Measurements from ENCODE around the gene GALP.
"Not testable (repeated sequence)": the region's sequence is repeated elsewhere in the genome, so short reads cannot be mapped to it uniquely, and the experiment has no call there.

Gene GALP

GRCh38 chr19:56193981-56194640 is 18.3 kb downstream of the GALP start:
- no peak for FAIRE-seq

GRCh38 chr19:56197646-56198045 is 21.8 kb downstream of the GALP start, which contains the start of gene ZSCAN5B:
Gene ZSCAN5B, minus strand, starts transcription at chr19:56197783. Its CDS starts 4,731 bp downstream, at chr19:56193052.
- FAIRE-seq, result not testable (repeated sequence)

DNA sequence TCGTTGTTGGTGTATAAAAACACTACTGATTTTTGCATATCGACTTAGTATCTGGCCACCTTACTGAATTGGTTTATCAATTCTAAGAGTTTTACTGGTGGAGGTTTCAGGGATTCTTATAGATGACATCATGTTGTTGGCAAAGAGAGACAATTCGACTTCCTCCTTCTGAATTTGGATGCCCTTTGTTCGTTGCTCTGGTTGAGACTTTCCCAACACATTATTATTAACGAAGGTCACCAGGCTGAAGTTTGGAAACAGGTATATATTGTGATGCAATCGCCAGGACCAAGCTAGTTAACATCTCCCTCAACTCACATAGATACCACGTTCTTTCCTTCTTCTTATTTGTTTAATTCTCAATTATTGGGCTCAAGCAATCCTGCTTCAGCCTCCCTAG is 23.9 kb downstream of the GALP start:
- FAIRE-seq, result no peak

- no peak for FAIRE-seq
Observed at GRCh38 chr19:56201973-56202372, 26.2 kb downstream of the GALP start, which contains the start of gene ZSCAN5C. Gene ZSCAN5C, plus strand, starts transcription at chr19:56202273. Its CDS starts 3,641 bp downstream, at chr19:56205914.

DNA sequence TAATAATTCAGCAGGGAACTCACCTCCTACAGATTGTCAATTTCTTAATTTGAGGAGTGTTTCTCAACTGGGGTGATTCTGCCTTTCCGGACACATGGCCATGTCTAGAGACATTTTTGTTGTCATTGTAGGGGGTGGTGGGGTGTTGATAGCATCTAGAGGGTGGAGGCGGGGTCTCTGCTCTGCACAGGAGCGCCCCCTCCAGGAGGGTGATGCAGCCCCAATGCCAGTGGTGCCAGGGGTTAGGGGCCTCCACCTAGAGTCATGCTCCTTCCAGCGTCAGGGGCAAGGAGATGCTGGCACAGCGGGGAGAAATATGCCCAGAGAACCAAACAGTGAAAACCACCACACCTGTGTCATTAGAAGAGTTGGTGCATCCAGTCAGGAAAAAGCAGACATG is 31.8 kb downstream of the GALP start:
- not testable (repeated sequence) for FAIRE-seq

GRCh38 chr19:56209091-56209490 is 33.3 kb downstream of the GALP start:
- FAIRE-seq, result no peak

- not testable (repeated sequence) for FAIRE-seq
Observed at GRCh38 chr19:56210036-56210435, 34.2 kb downstream of the GALP start.

DNA sequence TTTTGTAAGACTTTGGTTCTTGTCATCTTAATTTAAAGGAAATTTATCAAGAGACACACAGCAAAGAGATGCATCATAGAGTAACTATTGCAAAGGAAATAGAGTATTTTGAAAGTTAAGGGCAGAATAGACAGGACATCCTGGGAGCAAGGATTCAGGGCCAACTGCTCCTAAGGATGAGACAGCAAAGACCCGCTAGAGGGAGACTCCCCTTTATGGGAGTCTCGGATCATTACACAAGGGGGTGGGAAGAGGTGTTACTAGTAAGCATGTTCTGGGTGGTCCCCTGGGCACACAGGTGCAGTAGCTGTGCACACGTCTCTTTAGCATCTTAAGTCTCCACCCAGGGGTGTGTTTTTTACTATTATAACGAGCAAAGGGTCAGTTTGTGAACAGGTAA is 35.9 kb downstream of the GALP start:
- no peak for FAIRE-seq

- no peak for FAIRE-seq
Observed at GRCh38 chr19:56217039-56217949, 41.5 kb downstream of the GALP start.

- no peak for FAIRE-seq
Observed at GRCh38 chr19:56218961-56219360, 43.2 kb downstream of the GALP start.

GRCh38 chr19:56221442-56221841 is 45.6 kb downstream of the GALP start:
- FAIRE-seq, result not testable (repeated sequence)

GRCh38 chr19:56221851-56222250 is 46.0 kb downstream of the GALP start:
- no peak for FAIRE-seq

DNA sequence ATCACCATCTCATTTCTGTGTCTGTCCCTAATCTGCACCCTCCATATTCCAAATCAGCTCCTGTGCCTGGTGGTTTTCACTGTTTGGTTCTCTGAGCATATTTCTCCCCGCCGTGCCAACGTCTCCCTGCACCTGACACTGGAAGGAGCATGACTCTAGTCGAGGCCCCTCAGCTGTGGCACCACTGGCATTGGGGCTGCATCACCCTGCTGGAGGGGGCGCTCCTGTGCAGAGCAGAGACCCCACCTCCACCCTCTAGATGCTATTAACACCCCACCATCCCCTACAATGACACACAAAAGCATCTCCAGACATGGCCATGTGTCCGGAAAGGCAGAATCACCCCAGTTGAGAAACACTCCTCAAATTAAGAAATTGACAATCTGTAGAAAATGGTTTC is 47.1 kb downstream of the GALP start:
- FAIRE-seq, result no peak

GRCh38 chr19:56223481-56223880 is 47.7 kb downstream of the GALP start:
- FAIRE-seq, result no peak

Measured in colon (tissue), 2 donors.